SK-N-SH treated with all-trans-retinoic acid at 6 μM for 48 hours (cell line): Measurements from ENCODE around the gene ZMAT3.
A peak's percentile ranks its signal among the peaks of the same experiment; 100 is the strongest.

Experiments used
- ATAC-seq: fragments of 200-7000 bp; cut with Tn5 transposase; 3 replicates; pipeline ENCODE4 v1.9.1; 2020; ENCODE audit warnings: mild to moderate bottlenecking, moderate library complexity
- ARNTL ChIP-seq: fragments of 450-650 bp; formaldehyde crosslinking; IDR thresholded peaks from 2 replicates; pipeline ENCODE4 v1.5.0; 2020; ENCODE audit warnings: low read depth, mild to moderate bottlenecking, moderate library complexity, borderline replicate concordance
- BACH2 ChIP-seq: fragments of 250-450 bp; sonication (Bioruptor Pico); IDR thresholded peaks from 2 replicates; pipeline ENCODE4 v1.9.0; 2021; ENCODE audit warnings: mild to moderate bottlenecking, borderline replicate concordance
- CSDC2 ChIP-seq: fragments of 250-450 bp; sonication (Bioruptor Pico); IDR thresholded peaks from 2 replicates; pipeline ENCODE4 v1.5.0; 2020; ENCODE audit warnings: mild to moderate bottlenecking, moderate library complexity
- ESRRG ChIP-seq: fragments of 250-450 bp; sonication (Bioruptor Pico); IDR thresholded peaks from 2 replicates; pipeline ENCODE4 v1.6.1; 2021; ENCODE audit warnings: mild to moderate bottlenecking
- GLIS3 ChIP-seq: fragments of 250-450 bp; sonication (Bioruptor Pico); IDR thresholded peaks from 2 replicates; pipeline ENCODE4 v1.5.0; 2020; ENCODE audit warnings: mild to moderate bottlenecking, moderate library complexity
- ISL1 ChIP-seq: fragments of 250-450 bp; sonication (Bioruptor Pico); IDR thresholded peaks from 2 replicates; pipeline ENCODE4 v2.1.2; 2022; ENCODE audit warnings: mild to moderate bottlenecking, moderate library complexity
- OSR1 ChIP-seq: fragments of 250-450 bp; sonication (Bioruptor Pico); IDR thresholded peaks from 2 replicates; pipeline ENCODE4 v1.8.0; 2022; ENCODE audit warnings: moderate library complexity, mild to moderate bottlenecking, inconsistent platforms
- PATZ1 ChIP-seq: fragments of 250-450 bp; sonication (Bioruptor Pico); IDR thresholded peaks from 2 replicates; pipeline ENCODE4 v1.8.0; 2020; ENCODE audit warnings: mild to moderate bottlenecking, moderate library complexity, borderline replicate concordance
- PPARA ChIP-seq: fragments of 250-450 bp; sonication (Bioruptor Pico); IDR thresholded peaks from 2 replicates; pipeline ENCODE4 v1.5.0; 2020; ENCODE audit warnings: mild to moderate bottlenecking, borderline replicate concordance
- RARB ChIP-seq: fragments of 250-450 bp; sonication (Bioruptor Pico); IDR thresholded peaks from 2 replicates; pipeline ENCODE4 v1.8.0; 2021; ENCODE audit warnings: mild to moderate bottlenecking, moderate library complexity
- SNAI2 ChIP-seq: fragments of 250-450 bp; sonication (Bioruptor Pico); IDR thresholded peaks from 2 replicates; pipeline ENCODE4 v1.5.0; 2020; ENCODE audit warnings: mild to moderate bottlenecking, moderate library complexity
- TCF4 ChIP-seq: fragments of 250-450 bp; sonication (Bioruptor Pico); IDR thresholded peaks from 2 replicates; pipeline ENCODE4 v1.8.0; 2021; ENCODE audit warnings: mild to moderate bottlenecking, moderate library complexity, borderline replicate concordance
- TOX ChIP-seq: fragments of 250-450 bp; sonication (Bioruptor Pico); IDR thresholded peaks from 2 replicates; pipeline ENCODE4 v1.8.0; 2021; ENCODE audit warnings: mild to moderate bottlenecking, moderate library complexity, borderline replicate concordance
- TSHZ2 ChIP-seq: fragments of 250-450 bp; sonication (Bioruptor Pico); IDR thresholded peaks from 2 replicates; pipeline ENCODE4 v1.5.0; 2020; ENCODE audit warnings: mild to moderate bottlenecking, moderate library complexity
- ZC3H10 ChIP-seq: fragments of 250-450 bp; sonication (Bioruptor Pico); IDR thresholded peaks from 2 replicates; pipeline ENCODE4 v1.5.1; 2021; ENCODE audit warnings: mild to moderate bottlenecking, moderate library complexity
- ZFP3 ChIP-seq: fragments of 250-450 bp; sonication (Bioruptor Pico); IDR thresholded peaks from 2 replicates; pipeline ENCODE4 v1.5.0; 2020; ENCODE audit warnings: mild to moderate bottlenecking, moderate library complexity
- ZFP30 ChIP-seq: fragments of 450-650 bp; formaldehyde crosslinking; IDR thresholded peaks from 2 replicates; pipeline ENCODE4 v1.5.0; 2022; ENCODE audit warnings: mild to moderate bottlenecking, moderate library complexity
- ZNF565 ChIP-seq: fragments of 450-650 bp; formaldehyde crosslinking; conservative IDR thresholded peaks from 2 replicates; pipeline ENCODE4 v1.5.0; 2020; ENCODE audit warnings: low read depth, mild to moderate bottlenecking, moderate library complexity
- ZNF8 ChIP-seq: fragments of 450-650 bp; formaldehyde crosslinking; IDR thresholded peaks from 2 replicates; pipeline ENCODE4 v1.5.0; 2020; ENCODE audit warnings: mild to moderate bottlenecking, moderate library complexity
- TF ChIP-seq, protein P1 (sequence below): fragments of 250-450 bp; sonication (Bioruptor Pico); IDR thresholded peaks from 2 replicates; pipeline ENCODE4 v1.5.1; 2020; ENCODE audit warnings: low read depth, mild to moderate bottlenecking, moderate library complexity
- TF ChIP-seq, protein P2 (sequence below): fragments of 250-450 bp; sonication (Bioruptor Pico); IDR thresholded peaks from 2 replicates; pipeline ENCODE4 v1.5.1; 2021; ENCODE audit warnings: mild to moderate bottlenecking, moderate library complexity
- TF ChIP-seq, protein P3 (sequence below): fragments of 250-450 bp; sonication (Bioruptor Pico); IDR thresholded peaks from 2 replicates; pipeline ENCODE4 v1.8.0; 2021; ENCODE audit warnings: low read depth, mild to moderate bottlenecking, moderate library complexity, borderline replicate concordance

Gene ZMAT3

GRCh38 chr3:179100652-179101051 lies 29.0 kb upstream of the ZMAT3 start:
- peak; percentile 35; the same call in 1 of the 3 replicates for ATAC-seq
- TF ChIP-seq, protein P1, sequence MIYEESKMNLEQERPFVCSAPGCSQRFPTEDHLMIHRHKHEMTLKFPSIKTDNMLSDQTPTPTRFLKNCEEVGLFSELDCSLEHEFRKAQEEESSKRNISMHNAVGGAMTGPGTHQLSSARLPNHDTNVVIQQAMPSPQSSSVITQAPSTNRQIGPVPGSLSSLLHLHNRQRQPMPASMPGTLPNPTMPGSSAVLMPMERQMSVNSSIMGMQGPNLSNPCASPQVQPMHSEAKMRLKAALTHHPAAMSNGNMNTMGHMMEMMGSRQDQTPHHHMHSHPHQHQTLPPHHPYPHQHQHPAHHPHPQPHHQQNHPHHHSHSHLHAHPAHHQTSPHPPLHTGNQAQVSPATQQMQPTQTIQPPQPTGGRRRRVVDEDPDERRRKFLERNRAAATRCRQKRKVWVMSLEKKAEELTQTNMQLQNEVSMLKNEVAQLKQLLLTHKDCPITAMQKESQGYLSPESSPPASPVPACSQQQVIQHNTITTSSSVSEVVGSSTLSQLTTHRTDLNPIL (CRISPR knock-in tag), result no peak
- no peak for TF ChIP-seq PPARA (CRISPR knock-in tag)
- TF ChIP-seq TCF4 (CRISPR knock-in tag), result no peak
- TF ChIP-seq OSR1, result no peak
- no peak for TF ChIP-seq RARB (CRISPR knock-in tag)
- no peak for TF ChIP-seq CSDC2 (CRISPR knock-in tag)
- TF ChIP-seq, protein P2, sequence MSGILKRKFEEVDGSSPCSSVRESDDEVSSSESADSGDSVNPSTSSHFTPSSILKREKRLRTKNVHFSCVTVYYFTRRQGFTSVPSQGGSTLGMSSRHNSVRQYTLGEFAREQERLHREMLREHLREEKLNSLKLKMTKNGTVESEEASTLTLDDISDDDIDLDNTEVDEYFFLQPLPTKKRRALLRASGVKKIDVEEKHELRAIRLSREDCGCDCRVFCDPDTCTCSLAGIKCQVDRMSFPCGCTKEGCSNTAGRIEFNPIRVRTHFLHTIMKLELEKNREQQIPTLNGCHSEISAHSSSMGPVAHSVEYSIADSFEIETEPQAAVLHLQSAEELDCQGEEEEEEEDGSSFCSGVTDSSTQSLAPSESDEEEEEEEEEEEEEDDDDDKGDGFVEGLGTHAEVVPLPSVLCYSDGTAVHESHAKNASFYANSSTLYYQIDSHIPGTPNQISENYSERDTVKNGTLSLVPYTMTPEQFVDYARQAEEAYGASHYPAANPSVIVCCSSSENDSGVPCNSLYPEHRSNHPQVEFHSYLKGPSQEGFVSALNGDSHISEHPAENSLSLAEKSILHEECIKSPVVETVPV (CRISPR knock-in tag), result no peak
- no peak for TF ChIP-seq SNAI2 (CRISPR knock-in tag)
- TF ChIP-seq ZNF565 (CRISPR knock-in tag), result no peak
- TF ChIP-seq TSHZ2 (CRISPR knock-in tag), result no peak
- TF ChIP-seq, protein P3, sequence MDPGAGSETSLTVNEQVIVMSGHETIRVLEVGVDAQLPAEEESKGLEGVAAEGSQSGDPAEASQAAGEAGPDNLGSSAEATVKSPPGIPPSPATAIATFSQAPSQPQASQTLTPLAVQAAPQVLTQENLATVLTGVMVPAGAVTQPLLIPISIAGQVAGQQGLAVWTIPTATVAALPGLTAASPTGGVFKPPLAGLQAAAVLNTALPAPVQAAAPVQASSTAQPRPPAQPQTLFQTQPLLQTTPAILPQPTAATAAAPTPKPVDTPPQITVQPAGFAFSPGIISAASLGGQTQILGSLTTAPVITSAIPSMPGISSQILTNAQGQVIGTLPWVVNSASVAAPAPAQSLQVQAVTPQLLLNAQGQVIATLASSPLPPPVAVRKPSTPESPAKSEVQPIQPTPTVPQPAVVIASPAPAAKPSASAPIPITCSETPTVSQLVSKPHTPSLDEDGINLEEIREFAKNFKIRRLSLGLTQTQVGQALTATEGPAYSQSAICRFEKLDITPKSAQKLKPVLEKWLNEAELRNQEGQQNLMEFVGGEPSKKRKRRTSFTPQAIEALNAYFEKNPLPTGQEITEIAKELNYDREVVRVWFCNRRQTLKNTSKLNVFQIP (CRISPR knock-in tag), result no peak
- no peak for TF ChIP-seq ARNTL (CRISPR knock-in tag)
- no peak for TF ChIP-seq BACH2 (CRISPR knock-in tag)
- no peak for TF ChIP-seq ZFP3 (CRISPR knock-in tag)
- TF ChIP-seq ZFP30 (CRISPR knock-in tag), result no peak

DNA sequence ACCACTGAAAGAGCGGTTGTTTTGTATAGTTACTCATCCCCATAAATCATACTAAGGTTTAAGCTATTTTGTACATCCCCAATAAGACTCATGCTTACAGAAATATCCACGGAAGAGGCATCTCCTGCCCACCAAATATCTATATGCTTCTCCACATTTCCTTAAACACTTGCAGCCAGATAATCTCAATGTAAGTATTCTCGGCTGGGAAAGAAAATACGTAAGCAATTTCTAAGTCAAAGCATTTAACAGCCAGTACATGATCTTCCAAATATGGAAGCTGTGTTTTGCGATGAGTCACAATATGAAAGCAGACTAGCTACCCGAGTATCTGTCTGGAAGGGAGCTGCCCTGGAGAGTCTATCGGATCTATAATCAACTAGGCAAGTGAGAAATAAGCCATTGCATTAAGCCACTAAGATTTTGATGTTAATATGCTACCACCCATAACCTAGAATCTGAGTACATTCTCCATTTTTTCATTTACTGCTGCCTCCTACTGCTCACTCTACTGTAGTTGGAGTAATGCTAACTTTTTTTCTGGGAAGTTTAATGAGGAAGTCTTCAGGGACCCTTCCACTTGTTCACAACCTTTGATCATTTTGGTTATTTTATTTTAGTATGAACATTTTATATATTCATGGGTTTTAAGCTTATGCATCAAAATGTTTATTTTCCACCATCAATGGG lies 26.9 kb upstream of the ZMAT3 start:
- peak; percentile 85 for ATAC-seq
- no peak for TF ChIP-seq GLIS3 (CRISPR knock-in tag)
- TF ChIP-seq ZFP3 (CRISPR knock-in tag), result no peak
- TF ChIP-seq ZNF565 (CRISPR knock-in tag), result no peak
- TF ChIP-seq ARNTL (CRISPR knock-in tag), result no peak
- TF ChIP-seq ZC3H10 (CRISPR knock-in tag), result no peak
- TF ChIP-seq OSR1, result no peak
- TF ChIP-seq ESRRG (CRISPR knock-in tag), result no peak
- TF ChIP-seq, protein P1 (CRISPR knock-in tag), result no peak
- TF ChIP-seq, protein P2 (CRISPR knock-in tag), result no peak
- no peak for TF ChIP-seq ISL1 (CRISPR knock-in tag)
- no peak for TF ChIP-seq TCF4 (CRISPR knock-in tag)
- TF ChIP-seq PATZ1, result no peak
- TF ChIP-seq, protein P3 (CRISPR knock-in tag), result no peak
- TF ChIP-seq BACH2 (CRISPR knock-in tag), result no peak
- no peak for TF ChIP-seq CSDC2 (CRISPR knock-in tag)
- TF ChIP-seq TOX, result no peak
- TF ChIP-seq ZNF8 (CRISPR knock-in tag), result no peak
